Activated naive CD8-positive, alpha-beta T cell treated with anti-CD3 and anti-CD28 coated beads, Interleukin-2, amount 10 ng/mL, durations not matched to agents 7 days and 5 days (primary cell): ENCODE results near the gene KLK3. TPM values are rescaled to one million over a fixed set of nuclear protein-coding genes. Genes with fewer than 3 reads are reported as not detected.
"Not testable (repeated sequence)": the region's sequence is repeated elsewhere in the genome, so short reads cannot be mapped to it uniquely, and the experiment has no call there.

Source experiments
- ATAC-seq: fragments of 150-1000 bp; cut with Tn5 transposase; one replicate; pipeline ENCODE4 v1.10.0; 2021; ENCODE audit warnings: low read depth, moderate library complexity
- POLR2A ChIA-PET: fragments of 350-600 bp; sonication (Branson Sonifier 250); formaldehyde crosslinking; loops from one replicate; lab custom pipeline; 2021; ENCODE audit warnings: antibody characterized with exemption; lab: Charles Lee
- DNase-seq: peaks from one replicate; pipeline ENCODE4 v3.0.0; 2021
- H3K27ac Mint-ChIP-seq: one replicate; pipeline ENCODE4 v1.8.0; 2022; ENCODE audit warnings: mild to moderate bottlenecking, mixed read lengths
- H3K27me3 Mint-ChIP-seq: one replicate; pipeline ENCODE4 v1.8.0; 2022; ENCODE audit warnings: mild to moderate bottlenecking, moderate library complexity, mixed read lengths
- H3K36me3 Mint-ChIP-seq: one replicate; pipeline ENCODE4 v1.8.0; 2021; ENCODE audit warnings: mild to moderate bottlenecking, mixed read lengths
- H3K4me1 Mint-ChIP-seq: one replicate; pipeline ENCODE4 v1.8.0; 2021; ENCODE audit warnings: mixed read lengths
- H3K4me3 Mint-ChIP-seq: one replicate; pipeline ENCODE4 v1.8.0; 2022; ENCODE audit warnings: mild to moderate bottlenecking, moderate library complexity, mixed read lengths
- H3K9me3 Mint-ChIP-seq: one replicate; pipeline ENCODE4 v1.8.0; 2021; ENCODE audit warnings: mixed read lengths
- total RNA-seq, 2 experiments: library from RNA; stranded (reverse); gene quantifications; one replicate each; pipeline ENCODE4 v1.2.3, GENCODE V29; 2021

Gene KLK3
- total RNA-seq, result not detected

GRCh38 chr19:50854636-50855410, at the start of gene KLK3:
Gene KLK3, plus strand, starts transcription at chr19:50854915. Its CDS starts 41 bp downstream, at chr19:50854956.
- DNase-seq (no peak), ATAC-seq (no peak)
- POLR2A ChIA-PET, result no interaction called here
- Mint-ChIP-seq H3K9me3 (no peaks in the 10 kb centered on the region), H3K4me3 (no peak within 1 kb of the TSS), H3K4me1 (no peaks in the 10 kb centered on the region), H3K36me3 (no peaks in the 10 kb centered on the region), H3K27me3 (peaks cover 27% of the 10 kb centered on the region), H3K27ac (no peak within 1 kb of the TSS)

GRCh38 chr19:50808856-50809255, 45.9 kb upstream of the KLK3 start:
- DNase-seq (no peak), ATAC-seq (no peak)
- Mint-ChIP-seq H3K9me3 (peaks cover 6% of the 10 kb centered on the region), H3K4me3 (no peak overlapping the region), H3K4me1 (peaks cover 7% of the 10 kb centered on the region), H3K27me3 (peaks cover 11% of the 10 kb centered on the region), H3K36me3 (peaks cover 4% of the 10 kb centered on the region), H3K27ac (no peak overlapping the region)
- POLR2A ChIA-PET, result no interaction called here

- H3K36me3 Mint-ChIP-seq, ATAC-seq, H3K4me1 Mint-ChIP-seq, DNase-seq, POLR2A ChIA-PET, H3K4me3 Mint-ChIP-seq, H3K9me3 Mint-ChIP-seq, H3K27ac Mint-ChIP-seq: not testable (repeated sequence)
- peaks cover 25% of the 10 kb centered on the region for H3K27me3 Mint-ChIP-seq
These were observed 43.0 kb upstream of the KLK3 start for GRCh38 chr19:50811622-50812238.

- Mint-ChIP-seq H3K4me1 (peaks cover 3% of the 10 kb centered on the region), H3K4me3 (no peak overlapping the region), H3K27me3 (peaks cover 30% of the 10 kb centered on the region), H3K9me3 (peaks cover 6% of the 10 kb centered on the region), H3K36me3 (peaks cover 1% of the 10 kb centered on the region), H3K27ac (no peak overlapping the region)
- no peak for DNase-seq
- POLR2A ChIA-PET, result no interaction called here
- ATAC-seq, result no peak
These were observed 42.2 kb upstream of the KLK3 start for GRCh38 chr19:50812474-50812873.

- ATAC-seq (no peak), DNase-seq (no peak)
- Mint-ChIP-seq H3K27ac (no peak overlapping the region), H3K36me3 (peaks cover 1% of the 10 kb centered on the region), H3K9me3 (peaks cover 4% of the 10 kb centered on the region), H3K27me3 (peaks cover 36% of the 10 kb centered on the region), H3K4me3 (no peak overlapping the region), H3K4me1 (peaks cover 10% of the 10 kb centered on the region)
- POLR2A ChIA-PET, result interaction anchor here (1.0 to 1.4 kb wide), 2 partner anchors 10 to 14 kb away, joined by 3 to 6 read pairs; no protein-coding TSS in a partner anchor
These were observed 39.8 kb upstream of the KLK3 start for GRCh38 chr19:50814883-50815282.

- Mint-ChIP-seq H3K27me3 (peaks cover 42% of the 10 kb centered on the region), H3K36me3 (peaks cover under 1% of the 10 kb centered on the region), H3K9me3 (peaks cover 2% of the 10 kb centered on the region), H3K27ac (no peak overlapping the region), H3K4me3 (no peak overlapping the region), H3K4me1 (peaks cover 15% of the 10 kb centered on the region)
- ATAC-seq (no peak), DNase-seq (no peak)
- POLR2A ChIA-PET, result interaction anchor here (1.0 to 1.4 kb wide), 2 partner anchors 11 to 15 kb away, joined by 3 to 6 read pairs; no protein-coding TSS in a partner anchor
These were observed 39.3 kb upstream of the KLK3 start for GRCh38 chr19:50815439-50815838.

- H3K9me3 Mint-ChIP-seq, result no peaks in the 10 kb centered on the region
- H3K36me3 Mint-ChIP-seq, result no peaks in the 10 kb centered on the region
- H3K4me3 Mint-ChIP-seq, result peak overlapping the region; percentile 76
- ATAC-seq (peak; percentile 54), DNase-seq (peak; percentile 75)
- POLR2A ChIA-PET, result interaction anchor here (3.9 kb wide), 1 partner anchor 14 kb away, joined by 22 read pairs; no protein-coding TSS in a partner anchor
- H3K27me3 Mint-ChIP-seq, result peaks cover 47% of the 10 kb centered on the region
- peak overlapping the region; percentile 35 for H3K27ac Mint-ChIP-seq
- peaks cover 21% of the 10 kb centered on the region for H3K4me1 Mint-ChIP-seq
These were observed 36.5 kb upstream of the KLK3 start for GRCh38 chr19:50817941-50818858.

GRCh38 chr19:50818859-50819472, 35.7 kb upstream of the KLK3 start:
- POLR2A ChIA-PET, result interaction anchor here (3.9 kb wide), 1 partner anchor 15 kb away, joined by 22 read pairs; no protein-coding TSS in a partner anchor
- H3K27ac Mint-ChIP-seq, result peak overlapping the region; percentile 61
- DNase-seq (no peak), ATAC-seq (no peak)
- H3K27me3 Mint-ChIP-seq, result peaks cover 47% of the 10 kb centered on the region
- peaks cover 21% of the 10 kb centered on the region for H3K4me1 Mint-ChIP-seq
- H3K36me3 Mint-ChIP-seq, result no peaks in the 10 kb centered on the region
- no peaks in the 10 kb centered on the region for H3K9me3 Mint-ChIP-seq
- H3K4me3 Mint-ChIP-seq, result peak overlapping the region; percentile 76

- no peak for ATAC-seq
- peak overlapping the region; percentile 72 for H3K4me3 Mint-ChIP-seq
- H3K9me3 Mint-ChIP-seq, result no peaks in the 10 kb centered on the region
- peaks cover 49% of the 10 kb centered on the region for H3K27me3 Mint-ChIP-seq
- no peak for DNase-seq
- no peak overlapping the region for H3K27ac Mint-ChIP-seq
- POLR2A ChIA-PET, result interaction anchor here (0.8 to 3.9 kb wide), 2 partner anchors 16 to 155 kb away, joined by 5 to 22 read pairs; no protein-coding TSS in a partner anchor
- H3K36me3 Mint-ChIP-seq, result no peaks in the 10 kb centered on the region
- peaks cover 21% of the 10 kb centered on the region for H3K4me1 Mint-ChIP-seq
These were observed 35.1 kb upstream of the KLK3 start for GRCh38 chr19:50819636-50820035.

- POLR2A ChIA-PET, result interaction anchor here (0.8 to 3.9 kb wide), 3 partner anchors 13 to 155 kb away, joined by 4 to 22 read pairs (median 5); no protein-coding TSS in a partner anchor
- H3K36me3 Mint-ChIP-seq, result no peaks in the 10 kb centered on the region
- H3K27ac Mint-ChIP-seq, result peak overlapping the region; percentile 44
- ATAC-seq (no peak), DNase-seq (no peak)
- peak overlapping the region; percentile 72 for H3K4me3 Mint-ChIP-seq
- H3K9me3 Mint-ChIP-seq, result no peaks in the 10 kb centered on the region
- peaks cover 21% of the 10 kb centered on the region for H3K4me1 Mint-ChIP-seq
- H3K27me3 Mint-ChIP-seq, result peaks cover 48% of the 10 kb centered on the region
These were observed 34.6 kb upstream of the KLK3 start for GRCh38 chr19:50820086-50820485.

GRCh38 chr19:50820549-50821247, 34.0 kb upstream of the KLK3 start:
- H3K27ac Mint-ChIP-seq, result peak overlapping the region; percentile 44
- peak overlapping the region; percentile 72 for H3K4me3 Mint-ChIP-seq
- ATAC-seq (no peak), DNase-seq (no peak)
- H3K9me3 Mint-ChIP-seq, result no peaks in the 10 kb centered on the region
- H3K27me3 Mint-ChIP-seq, result peaks cover 46% of the 10 kb centered on the region
- POLR2A ChIA-PET, result interaction anchor here (0.8 to 3.9 kb wide), 3 partner anchors 14 to 156 kb away, joined by 4 to 22 read pairs (median 5); no protein-coding TSS in a partner anchor
- H3K4me1 Mint-ChIP-seq, result peaks cover 21% of the 10 kb centered on the region
- no peaks in the 10 kb centered on the region for H3K36me3 Mint-ChIP-seq

GRCh38 chr19:50821248-50821612, 33.5 kb upstream of the KLK3 start:
- no peak for DNase-seq
- no peak overlapping the region for H3K4me3 Mint-ChIP-seq
- POLR2A ChIA-PET, result interaction anchor here (3.9 kb wide), 1 partner anchor 17 kb away, joined by 22 read pairs; no protein-coding TSS in a partner anchor
- no peak for ATAC-seq
- H3K27ac Mint-ChIP-seq, result no peak overlapping the region
- no peaks in the 10 kb centered on the region for H3K9me3 Mint-ChIP-seq
- H3K36me3 Mint-ChIP-seq, result no peaks in the 10 kb centered on the region
- peaks cover 45% of the 10 kb centered on the region for H3K27me3 Mint-ChIP-seq
- H3K4me1 Mint-ChIP-seq, result peaks cover 21% of the 10 kb centered on the region
